ENCODE data around the gene CLIC6. TPM values are rescaled to one million over a fixed set of nuclear protein-coding genes. Genes with fewer than 3 reads are reported as not detected.
A peak's percentile ranks its signal among the peaks of the same experiment; 100 is the strongest.

Gene CLIC6
- total RNA-seq, result not detected in 2 replicates

GRCh38 chr21:34668803-34669148, at the start of gene CLIC6:
TSS of gene CLIC6 (plus strand) at chr21:34668994. CDS start at chr21:34669389, 395 bp downstream.
- DNase-seq (ENCODE audit: low read depth, low spot score), result no peak

- DNase-seq (ENCODE audit: low read depth, low spot score), result no peak
These were observed 48.7 kb upstream of the CLIC6 start for GRCh38 chr21:34619841-34620665.

- no peak for DNase-seq (ENCODE audit: low read depth, low spot score)
These were observed 47.1 kb upstream of the CLIC6 start for GRCh38 chr21:34621434-34622350.

GRCh38 chr21:34623516-34623915, 45.3 kb upstream of the CLIC6 start:
- no peak for DNase-seq (ENCODE audit: low read depth, low spot score)

- DNase-seq (ENCODE audit: low read depth, low spot score), result no peak
These were observed 43.7 kb upstream of the CLIC6 start for GRCh38 chr21:34625030-34625593.

- no peak for DNase-seq (ENCODE audit: low read depth, low spot score)
These were observed 42.7 kb upstream of the CLIC6 start for GRCh38 chr21:34626131-34626530.

- DNase-seq (ENCODE audit: low read depth, low spot score), result no peak
These were observed 38.2 kb upstream of the CLIC6 start for GRCh38 chr21:34630536-34631143.

- no peak for DNase-seq (ENCODE audit: low read depth, low spot score)
These were observed 36.3 kb upstream of the CLIC6 start for GRCh38 chr21:34632498-34632897.

- no peak for DNase-seq (ENCODE audit: low read depth, low spot score)
These were observed 33.5 kb upstream of the CLIC6 start for GRCh38 chr21:34635307-34635706.

- DNase-seq (ENCODE audit: low read depth, low spot score), result no peak
These were observed 31.8 kb upstream of the CLIC6 start for GRCh38 chr21:34636961-34637360.

GRCh38 chr21:34639250-34639649, 29.5 kb upstream of the CLIC6 start:
- no peak for DNase-seq (ENCODE audit: low read depth, low spot score)

- no peak for DNase-seq (ENCODE audit: low read depth, low spot score)
These were observed 28.7 kb upstream of the CLIC6 start for GRCh38 chr21:34639882-34640788.

- peak; percentile 8 for DNase-seq (ENCODE audit: low read depth, low spot score)
These were observed 27.9 kb upstream of the CLIC6 start for GRCh38 chr21:34640858-34641257.

- no peak for DNase-seq (ENCODE audit: low read depth, low spot score)
These were observed 26.4 kb upstream of the CLIC6 start for GRCh38 chr21:34642211-34643075.

GRCh38 chr21:34644825-34645224, 24.0 kb upstream of the CLIC6 start:
- no peak for DNase-seq (ENCODE audit: low read depth, low spot score)

GRCh38 chr21:34647555-34647954, 21.2 kb upstream of the CLIC6 start:
- DNase-seq (ENCODE audit: low read depth, low spot score), result no peak

GRCh38 chr21:34648739-34649297, 20.0 kb upstream of the CLIC6 start:
- no peak for DNase-seq (ENCODE audit: low read depth, low spot score)

- DNase-seq (ENCODE audit: low read depth, low spot score), result no peak
These were observed 19.4 kb upstream of the CLIC6 start for GRCh38 chr21:34649400-34649799.

- no peak for DNase-seq (ENCODE audit: low read depth, low spot score)
These were observed 17.8 kb upstream of the CLIC6 start for GRCh38 chr21:34650861-34651431.
